Keratinocyte (primary cell): Measurements from ENCODE around the gene NOD1. TPM values are rescaled to one million over a fixed set of nuclear protein-coding genes. Genes with fewer than 3 reads are reported as not detected.

ENCODE experiments used
- DNase-seq: peaks from one replicate; pipeline ENCODE4 v3.0.0-alpha.2; 2011; ENCODE audit warnings: low read depth, missing footprints, low spot score
- FAIRE-seq: peaks from 2 replicates; lab custom pipeline; 2011; peaks lifted over from hg19 to GRCh38; lab: Jason Lieb, UNC
- H2AFZ ChIP-seq: 2 replicates; pipeline ENCODE4 v1.6.0; 2012; ENCODE audit warnings: low read length, control low read depth, inconsistent platforms; ENCODE audit not compliant: control insufficient read depth
- H3K27ac ChIP-seq: 2 replicates; pipeline ENCODE4 v1.5.1; 2011; ENCODE audit warnings: low read length; ENCODE audit not compliant: control insufficient read depth, insufficient read depth
- H3K27me3 ChIP-seq: 3 replicates; pipeline ENCODE4 v1.6.0; 2011; ENCODE audit warnings: low read length; ENCODE audit not compliant: control insufficient read depth, insufficient read depth; ENCODE audit errors: extremely low read depth
- H3K36me3 ChIP-seq, 2 experiments: 2 replicates in 1 of 2; 3 replicates in 1 of 2; pipeline ENCODE4 v1.5.1; 2011; ENCODE audit warnings: low read length in 2 of 2, mild to moderate bottlenecking in 1 of 2; ENCODE audit not compliant: control insufficient read depth in 2 of 2, insufficient read depth in 2 of 2; ENCODE audit errors: extremely low read depth in 1 of 2
- H3K4me1 ChIP-seq: 3 replicates; pipeline ENCODE4 v1.5.1; 2011; ENCODE audit warnings: low read length; ENCODE audit not compliant: control insufficient read depth, insufficient read depth; ENCODE audit errors: extremely low read depth
- H3K4me2 ChIP-seq: 3 replicates; pipeline ENCODE4 v1.6.0; 2011; ENCODE audit warnings: low read depth, low read length; ENCODE audit not compliant: control insufficient read depth, insufficient read depth; ENCODE audit errors: extremely low read depth
- H3K4me3 ChIP-seq, 3 experiments: fragments of 200-600 bp in 1 of 3; sonication (generic) in 1 of 3; 2 replicates in 2 of 3; 3 replicates in 1 of 3; pipeline ENCODE4 v1.5.1; 2011 to 2016; ENCODE audit warnings: low read length in 3 of 3, mild to moderate bottlenecking in 3 of 3, control low read depth in 2 of 3, inconsistent platforms in 1 of 3, low read depth in 1 of 3, mixed read lengths in 1 of 3, mixed run types in 1 of 3, moderate library complexity in 1 of 3; ENCODE audit not compliant: control insufficient read depth in 2 of 3, insufficient read depth in 2 of 3; ENCODE audit errors: extremely low read depth in 1 of 3
- H3K79me2 ChIP-seq: 2 replicates; pipeline ENCODE4 v1.6.0; 2012; ENCODE audit warnings: low read length; ENCODE audit not compliant: control insufficient read depth, insufficient read depth
- H3K9ac ChIP-seq: 3 replicates; pipeline ENCODE4 v1.6.0; 2011; ENCODE audit warnings: low read length; ENCODE audit not compliant: control insufficient read depth, insufficient read depth; ENCODE audit errors: extremely low read depth
- H3K9me1 ChIP-seq: 3 replicates; pipeline ENCODE4 v1.6.0; 2011; ENCODE audit warnings: low read length; ENCODE audit not compliant: control insufficient read depth, insufficient read depth; ENCODE audit errors: extremely low read depth
- H3K9me3 ChIP-seq: 2 replicates; pipeline ENCODE4 v1.5.1; 2012; ENCODE audit warnings: low read depth, low read length; ENCODE audit not compliant: control insufficient read depth
- H4K20me1 ChIP-seq: 3 replicates; pipeline ENCODE4 v1.6.0; 2011; ENCODE audit warnings: low read length; ENCODE audit not compliant: control insufficient read depth, insufficient read depth; ENCODE audit errors: extremely low read depth
- CTCF ChIP-seq, 3 experiments: IDR thresholded peaks in 1 of 3; conservative IDR thresholded peaks in 1 of 3; optimal IDR thresholded peaks in 1 of 3; 2 replicates in 2 of 3; 3 replicates in 1 of 3; pipeline versions ENCODE3 to v1.5.1; 2011; ENCODE audit warnings: low read length in 3 of 3, mild to moderate bottlenecking in 3 of 3, moderate library complexity in 2 of 3, control low read depth in 1 of 3, inconsistent platforms in 1 of 3; ENCODE audit not compliant: insufficient read depth in 2 of 3; ENCODE audit errors: extremely low read depth in 1 of 3
- EZH2 ChIP-seq: IDR thresholded peaks from one replicate; pipeline ENCODE4 v1.6.1; 2012; ENCODE audit warnings: inconsistent platforms, mild to moderate bottlenecking, low read length, moderate library complexity
- dilution Hi-C: fragments of 300-500 bp; cut with MboI; formaldehyde crosslinking; loops from one replicate; pipeline ENCODE4 v1.7.0; 2020; ENCODE audit warnings: low sequenced_read_pairs; ENCODE audit not compliant: extremely low pct_ligation_motif_present
- polyA plus RNA-seq, 5 experiments: library from polyadenylated mRNA; depleted of rRNA in 3 of 5; stranded (reverse) in 3 of 5; stranded (forward) in 1 of 5; unstranded in 1 of 5; fragments of >200 nt; gene quantifications; 1 replicate in 1 of 5; 2 replicates in 3 of 5; 3 replicates in 1 of 5; pipeline versions ENCODE4 v1.2.1 to v1.2.3, GENCODE V29; 2011 to 2012; ENCODE audit warnings: missing spikeins in 2 of 5, low read depth in 1 of 5, low replicate concordance in 1 of 5

The NOD1 gene
- polyA plus RNA-seq, 1 donor (not counting 4 experiments of a cell fraction or from before 2014, with no cell fraction given), result 4.3 TPM

- Histone ChIP-seq H3K9me1 (no peaks in the 10 kb centered on the region), H2AFZ (no peak overlapping the region), H4K20me1 (no peaks in the 10 kb centered on the region), H3K27me3 (no peaks in the 10 kb centered on the region), H3K79me2 (no peaks in the 10 kb centered on the region), H3K9me3 (no peaks in the 10 kb centered on the region), H3K4me1 (no peaks in the 10 kb centered on the region), H3K4me3 (no peak overlapping the region), H3K27ac (no peak overlapping the region), H3K36me3 (peaks cover 2 to 3% of the 10 kb centered on the region in 2 experiments), H3K4me2 (no peak overlapping the region), H3K9ac (no peak overlapping the region)
- dilution Hi-C loops, result no loop called here
- FAIRE-seq (no peak), DNase-seq (no peak)
- TF ChIP-seq CTCF (optimal IDR thresholded peaks at IDR 0.05 in 1 of 3, IDR thresholded peaks at IDR 0.05 in 1 of 3, conservative IDR thresholded peaks at IDR 0.05 in 1 of 3; ENCODE audit: extremely low read depth in 1 of 3, insufficient read depth in 2 of 3, low read length in 3 of 3) (no peak), EZH2 (no peak)
Measured at GRCh38 chr7:30390736-30391636, 87.6 kb downstream of the NOD1 start.

- no peak overlapping the region for H3K4me3 ChIP-seq
- DNase-seq (no peak), FAIRE-seq (no peak)
- dilution Hi-C loops, result no loop called here
- peaks cover 3% of the 10 kb centered on the region in 2 experiments for H3K36me3 ChIP-seq
- H4K20me1 ChIP-seq, result no peaks in the 10 kb centered on the region
- no peak overlapping the region for H3K27ac ChIP-seq
- H3K9me3 ChIP-seq, result no peaks in the 10 kb centered on the region
- no peaks in the 10 kb centered on the region for H3K27me3 ChIP-seq
- no peaks in the 10 kb centered on the region for H3K79me2 ChIP-seq
- TF ChIP-seq CTCF (optimal IDR thresholded peaks at IDR 0.05 in 1 of 3, IDR thresholded peaks at IDR 0.05 in 1 of 3, conservative IDR thresholded peaks at IDR 0.05 in 1 of 3; ENCODE audit: extremely low read depth in 1 of 3, insufficient read depth in 2 of 3, low read length in 3 of 3), result no peak
- no peak overlapping the region for H2AFZ ChIP-seq
- H3K9ac ChIP-seq, result no peak overlapping the region
- H3K9me1 ChIP-seq, result no peaks in the 10 kb centered on the region
- H3K4me2 ChIP-seq, result no peak overlapping the region
- H3K4me1 ChIP-seq, result no peaks in the 10 kb centered on the region
Measured at GRCh38 chr7:30389791-30390190, 88.8 kb downstream of the NOD1 start.
